AG04449 (cell line): ENCODE data around the gene HERPUD1.
"Not testable (repeated sequence)": the region's sequence is repeated elsewhere in the genome, so short reads cannot be mapped to it uniquely, and the experiment has no call there.

Experiments
- CTCF ChIA-PET: fragments of 350-600 bp; formaldehyde crosslinking; extraction: SDS; loops from one replicate; lab custom pipeline; 2021; ENCODE audit warnings: antibody characterized with exemption; lab: Yijun Ruan, JAX
- POLR2A ChIA-PET: fragments of 400-600, 350-600 bp; formaldehyde crosslinking; extraction: SDS; loops from one replicate; lab custom pipeline; 2020; ENCODE audit warnings: antibody characterized with exemption, inconsistent platforms; lab: Yijun Ruan, JAX
- DNase-seq: peaks from one replicate; pipeline ENCODE4 v3.0.0-alpha.2; 2010; ENCODE audit warnings: low read depth, low spot score
- H3K4me3 ChIP-seq: 2 replicates; pipeline ENCODE4 v1.5.1; 2011; ENCODE audit warnings: low read depth, mild to moderate bottlenecking, control low read depth, low read length
- CTCF ChIP-seq: IDR thresholded peaks from one replicate; pipeline ENCODE4 v1.5.1; 2011; ENCODE audit warnings: mild to moderate bottlenecking, moderate library complexity, low read length, control low read depth, inconsistent platforms; ENCODE audit not compliant: insufficient read depth; ENCODE audit errors: missing control alignments

Gene HERPUD1

GRCh38 chr16:56983211-56983751, 51.3 kb downstream of the HERPUD1 start:
- ChIA-PET POLR2A (no interaction called here), CTCF (no interaction called here)
- no peak for TF ChIP-seq CTCF
- no peak for DNase-seq
- H3K4me3 ChIP-seq, result no peak overlapping the region

GRCh38 chr16:56984639-56985038, 52.7 kb downstream of the HERPUD1 start:
- POLR2A ChIA-PET, result no interaction called here
- no peak for TF ChIP-seq CTCF
- no peak overlapping the region for H3K4me3 ChIP-seq
- CTCF ChIA-PET, result interaction anchor here (1.0 to 1.6 kb wide), 2 partner anchors 21 to 60 kb away, joined by 3 to 5 read pairs; no protein-coding TSS in a partner anchor
- no peak for DNase-seq

GRCh38 chr16:56985288-56985961, 53.5 kb downstream of the HERPUD1 start:
- H3K4me3 ChIP-seq, result no peak overlapping the region
- DNase-seq, result peak; percentile 52
- TF ChIP-seq CTCF, result no peak
- ChIA-PET POLR2A (no interaction called here), CTCF (interaction anchor here (1.3 to 1.6 kb wide), 3 partner anchors 10 to 59 kb away, joined by 3 to 5 read pairs (median 3); no protein-coding TSS in a partner anchor)

- ChIA-PET CTCF (interaction anchor here (1.3 to 1.6 kb wide), 3 partner anchors 11 to 59 kb away, joined by 3 to 5 read pairs (median 3); no protein-coding TSS in a partner anchor), POLR2A (no interaction called here)
- TF ChIP-seq CTCF, result no peak
- DNase-seq, result no peak
- H3K4me3 ChIP-seq, result no peak overlapping the region
These were observed 54.0 kb downstream of the HERPUD1 start for GRCh38 chr16:56985962-56986360.

GRCh38 chr16:56986361-56986760, 54.4 kb downstream of the HERPUD1 start:
- ChIA-PET POLR2A (no interaction called here), CTCF (interaction anchor here (1.3 to 1.6 kb wide), 2 partner anchors 11 to 34 kb away, joined by 3 read pairs; no protein-coding TSS in a partner anchor)
- no peak for DNase-seq
- H3K4me3 ChIP-seq, result no peak overlapping the region
- TF ChIP-seq CTCF, result no peak

GRCh38 chr16:56986908-56987307, 55.0 kb downstream of the HERPUD1 start:
- POLR2A ChIA-PET, DNase-seq, H3K4me3 ChIP-seq: not testable (repeated sequence)
- CTCF ChIA-PET, result interaction anchor here (1.6 kb wide), 1 partner anchor 35 kb away, joined by 3 read pairs; no protein-coding TSS in a partner anchor
